HEK293 (cell line): ENCODE results near the gene RHOBTB3.

Source experiments
- CTCF ChIA-PET: fragments of 350-600 bp; formaldehyde crosslinking; extraction: SDS; loops from one replicate; lab custom pipeline; 2021; ENCODE audit warnings: antibody characterized with exemption; lab: Yijun Ruan, JAX
- POLR2A ChIA-PET: fragments of 300-600 bp; formaldehyde crosslinking; extraction: SDS; loops from one replicate; lab custom pipeline; 2020; ENCODE audit warnings: antibody characterized with exemption, inconsistent platforms; lab: Yijun Ruan, JAX
- H3K27ac ChIP-seq: fragments of 200-500 bp; sonication (Bioruptor generic); 2 replicates; pipeline ENCODE4 v1.5.1; 2014; ENCODE audit warnings: low read depth, low read length, control low read depth, inconsistent platforms; ENCODE audit errors: extremely low read depth
- H3K36me3 ChIP-seq, 2 experiments: fragments of 200-500 bp in 1 of 2; sonication (Bioruptor generic) in 1 of 2; 1 replicate in 1 of 2; 2 replicates in 1 of 2; pipeline ENCODE4 v1.5.1; 2014 to 2017; ENCODE audit warnings: inconsistent platforms in 2 of 2, low read length in 2 of 2; ENCODE audit not compliant: control insufficient read depth in 2 of 2, insufficient read depth in 1 of 2
- H3K4me1 ChIP-seq: fragments of 200-500 bp; sonication (Bioruptor generic); 2 replicates; pipeline ENCODE4 v1.5.1; 2014; ENCODE audit warnings: mild to moderate bottlenecking, low read length, inconsistent platforms; ENCODE audit not compliant: control insufficient read depth, insufficient read depth
- H3K4me3 ChIP-seq: 2 replicates; pipeline ENCODE4 v1.5.1; 2011; ENCODE audit warnings: low read depth, mild to moderate bottlenecking, control low read depth, low read length, moderate library complexity
- H3K9me3 ChIP-seq: fragments of 200-500 bp; sonication (Bioruptor generic); 2 replicates; pipeline ENCODE4 v1.5.1; 2014; ENCODE audit warnings: low read depth, low read length, inconsistent platforms; ENCODE audit not compliant: control insufficient read depth, insufficient read depth
- EGR2 ChIP-seq: fragments of 450-650 bp; formaldehyde crosslinking; IDR thresholded peaks from 2 replicates; pipeline ENCODE4 v1.5.1; 2016; ENCODE audit warnings: low read depth, missing biosample characterization, missing genetic modification characterization
- GLI4 ChIP-seq: fragments of 450-650 bp; formaldehyde crosslinking; IDR thresholded peaks from 2 replicates; pipeline ENCODE4 v1.5.1; 2016; ENCODE audit warnings: missing biosample characterization, missing genetic modification characterization
- HOXC10 ChIP-seq: sonication (generic); formaldehyde crosslinking; IDR thresholded peaks from 2 replicates; pipeline ENCODE4 v1.8.1; 2023; ENCODE audit warnings: mild to moderate bottlenecking, missing genetic modification reagents
- MYNN ChIP-seq: fragments of 450-650 bp; formaldehyde crosslinking; IDR thresholded peaks from 2 replicates; pipeline ENCODE4 v1.5.1; 2016; ENCODE audit warnings: missing biosample characterization, missing genetic modification characterization, borderline replicate concordance
- REPIN1 ChIP-seq: fragments of 450-650 bp; formaldehyde crosslinking; IDR thresholded peaks from 2 replicates; pipeline ENCODE4 v1.5.1; 2017; ENCODE audit warnings: missing biosample characterization, missing genetic modification characterization, low read depth
- SCRT1 ChIP-seq: fragments of 450-650 bp; formaldehyde crosslinking; IDR thresholded peaks from 2 replicates; pipeline ENCODE4 v1.5.1; 2016; ENCODE audit warnings: missing biosample characterization, missing genetic modification characterization, borderline replicate concordance
- TRIM28 ChIP-seq: IDR thresholded peaks from 2 replicates; pipeline ENCODE4 v1.6.1; 2011; ENCODE audit warnings: low read length, control low read depth, borderline replicate concordance
- ZBTB7A ChIP-seq: fragments of 450-650 bp; formaldehyde crosslinking; IDR thresholded peaks from 2 replicates; pipeline ENCODE4 v1.5.1; 2016; ENCODE audit warnings: low read depth, missing biosample characterization, missing genetic modification characterization
- ZFHX2 ChIP-seq: fragments of 450-650 bp; formaldehyde crosslinking; conservative IDR thresholded peaks from 2 replicates; pipeline ENCODE4 v1.5.1; 2016; ENCODE audit warnings: missing biosample characterization, missing genetic modification characterization
- ZNF140 ChIP-seq: fragments of 450-650 bp; formaldehyde crosslinking; IDR thresholded peaks from 2 replicates; pipeline ENCODE4 v1.5.1; 2016; ENCODE audit warnings: missing biosample characterization, missing genetic modification characterization
- ZNF16 ChIP-seq: fragments of 450-650 bp; formaldehyde crosslinking; IDR thresholded peaks from 2 replicates; pipeline ENCODE4 v1.5.1; 2016; ENCODE audit warnings: low read depth, missing biosample characterization, missing genetic modification characterization
- ZNF48 ChIP-seq: fragments of 450-650 bp; formaldehyde crosslinking; IDR thresholded peaks from 2 replicates; pipeline ENCODE4 v1.5.1; 2016; ENCODE audit warnings: missing biosample characterization, missing genetic modification characterization
- ZNF521 ChIP-seq: fragments of 450-650 bp; formaldehyde crosslinking; IDR thresholded peaks from 2 replicates; pipeline ENCODE4 v1.5.1; 2017; ENCODE audit warnings: missing biosample characterization, mild to moderate bottlenecking, missing genetic modification characterization
- ZNF530 ChIP-seq: fragments of 450-650 bp; formaldehyde crosslinking; IDR thresholded peaks from 2 replicates; pipeline ENCODE4 v1.5.1; 2016; ENCODE audit warnings: low read depth, missing biosample characterization, missing genetic modification characterization
- ZNF571 ChIP-seq: fragments of 450-650 bp; formaldehyde crosslinking; IDR thresholded peaks from 2 replicates; pipeline ENCODE4 v1.5.0; 2017; ENCODE audit warnings: missing biosample characterization, missing genetic modification characterization
- ZNF626 ChIP-seq: fragments of 450-650 bp; sonication (Bioruptor Pico); formaldehyde crosslinking; IDR thresholded peaks from 2 replicates; pipeline ENCODE4 v1.5.1; 2018; ENCODE audit warnings: missing biosample characterization, missing genetic modification characterization, inconsistent platforms
- ZNF837 ChIP-seq: fragments of 450-650 bp; formaldehyde crosslinking; IDR thresholded peaks from 2 replicates; pipeline ENCODE4 v1.5.1; 2016; ENCODE audit warnings: missing biosample characterization, missing genetic modification characterization
- TF ChIP-seq, protein P1 (sequence below): fragments of 450-650 bp; formaldehyde crosslinking; IDR thresholded peaks from 2 replicates; pipeline ENCODE4 v1.5.1; 2016; ENCODE audit warnings: missing biosample characterization, missing genetic modification characterization
- TF ChIP-seq, protein P2 (sequence below): fragments of 450-650 bp; formaldehyde crosslinking; IDR thresholded peaks from 2 replicates; pipeline ENCODE4 v1.5.1; 2016; ENCODE audit warnings: missing biosample characterization, missing genetic modification characterization
- TF ChIP-seq, protein P3 (sequence below): fragments of 450-650 bp; IDR thresholded peaks from 2 replicates; pipeline ENCODE4 v1.5.1; 2018; ENCODE audit warnings: missing biosample characterization, mild to moderate bottlenecking, missing genetic modification characterization
- TF ChIP-seq, protein P4 (sequence below): fragments of 450-650 bp; formaldehyde crosslinking; IDR thresholded peaks from 2 replicates; pipeline ENCODE4 v1.5.1; 2017; ENCODE audit warnings: missing biosample characterization, missing genetic modification characterization
- TF ChIP-seq, protein P5 (sequence below): fragments of 450-650 bp; formaldehyde crosslinking; IDR thresholded peaks from 2 replicates; pipeline ENCODE4 v1.5.1; 2016; ENCODE audit warnings: missing biosample characterization, missing genetic modification characterization

RHOBTB3 gene

DNA sequence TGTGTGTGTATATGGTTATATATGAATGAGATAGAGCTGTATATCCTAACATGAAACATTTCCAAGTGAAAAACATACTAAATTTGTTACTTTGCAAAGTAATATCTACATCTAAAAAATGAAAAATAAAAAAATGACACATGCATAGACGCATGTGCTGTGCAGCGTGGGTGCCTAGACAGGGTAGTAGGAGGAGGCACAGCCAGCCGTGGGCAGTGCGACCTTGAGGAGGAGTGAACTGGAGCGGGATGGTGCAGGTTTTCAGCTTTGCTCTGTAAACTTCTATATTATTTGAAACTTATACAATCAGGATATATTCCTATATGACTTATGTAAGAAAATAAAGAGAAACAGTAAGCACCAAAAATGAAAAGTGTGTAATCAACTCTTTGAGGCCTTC lies 106.4 kb downstream of the RHOBTB3 start:
- Histone ChIP-seq H3K36me3 (no peaks in the 10 kb centered on the region; a peak in 1 of 3 replicates), H3K27ac (no peak overlapping the region), H3K4me1 (peaks cover 7% of the 10 kb centered on the region), H3K9me3 (no peaks in the 10 kb centered on the region), H3K4me3 (no peak overlapping the region)
- ChIA-PET POLR2A (no interaction called here), CTCF (interaction anchor here (1.3 to 3.6 kb wide), 5 partner anchors 10 to 192 kb away, joined by 3 to 22 read pairs (median 5); partner anchors contain the start of gene GLRX)
- TF ChIP-seq, protein P1, sequence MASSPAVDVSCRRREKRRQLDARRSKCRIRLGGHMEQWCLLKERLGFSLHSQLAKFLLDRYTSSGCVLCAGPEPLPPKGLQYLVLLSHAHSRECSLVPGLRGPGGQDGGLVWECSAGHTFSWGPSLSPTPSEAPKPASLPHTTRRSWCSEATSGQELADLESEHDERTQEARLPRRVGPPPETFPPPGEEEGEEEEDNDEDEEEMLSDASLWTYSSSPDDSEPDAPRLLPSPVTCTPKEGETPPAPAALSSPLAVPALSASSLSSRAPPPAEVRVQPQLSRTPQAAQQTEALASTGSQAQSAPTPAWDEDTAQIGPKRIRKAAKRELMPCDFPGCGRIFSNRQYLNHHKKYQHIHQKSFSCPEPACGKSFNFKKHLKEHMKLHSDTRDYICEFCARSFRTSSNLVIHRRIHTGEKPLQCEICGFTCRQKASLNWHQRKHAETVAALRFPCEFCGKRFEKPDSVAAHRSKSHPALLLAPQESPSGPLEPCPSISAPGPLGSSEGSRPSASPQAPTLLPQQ (tag by site-specific recombination) = no peak
- TF ChIP-seq ZNF626 (no peak), ZBTB7A (tag by site-specific recombination) (no peak), EGR2 (tag by site-specific recombination) (peak; percentile 63), ZNF837 (tag by site-specific recombination) (no peak), HOXC10 (CRISPR knock-in tag) (no peak), REPIN1 (tag by site-specific recombination) (no peak), ZFHX2 (tag by site-specific recombination) (peak; percentile 61), ZNF48 (tag by site-specific recombination) (no peak)
- TF ChIP-seq, protein P2, sequence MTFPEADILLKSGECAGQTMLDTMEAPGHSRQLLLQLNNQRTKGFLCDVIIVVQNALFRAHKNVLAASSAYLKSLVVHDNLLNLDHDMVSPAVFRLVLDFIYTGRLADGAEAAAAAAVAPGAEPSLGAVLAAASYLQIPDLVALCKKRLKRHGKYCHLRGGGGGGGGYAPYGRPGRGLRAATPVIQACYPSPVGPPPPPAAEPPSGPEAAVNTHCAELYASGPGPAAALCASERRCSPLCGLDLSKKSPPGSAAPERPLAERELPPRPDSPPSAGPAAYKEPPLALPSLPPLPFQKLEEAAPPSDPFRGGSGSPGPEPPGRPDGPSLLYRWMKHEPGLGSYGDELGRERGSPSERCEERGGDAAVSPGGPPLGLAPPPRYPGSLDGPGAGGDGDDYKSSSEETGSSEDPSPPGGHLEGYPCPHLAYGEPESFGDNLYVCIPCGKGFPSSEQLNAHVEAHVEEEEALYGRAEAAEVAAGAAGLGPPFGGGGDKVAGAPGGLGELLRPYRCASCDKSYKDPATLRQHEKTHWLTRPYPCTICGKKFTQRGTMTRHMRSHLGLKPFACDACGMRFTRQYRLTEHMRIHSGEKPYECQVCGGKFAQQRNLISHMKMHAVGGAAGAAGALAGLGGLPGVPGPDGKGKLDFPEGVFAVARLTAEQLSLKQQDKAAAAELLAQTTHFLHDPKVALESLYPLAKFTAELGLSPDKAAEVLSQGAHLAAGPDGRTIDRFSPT (tag by site-specific recombination) = no peak
- TF ChIP-seq, protein P3, sequence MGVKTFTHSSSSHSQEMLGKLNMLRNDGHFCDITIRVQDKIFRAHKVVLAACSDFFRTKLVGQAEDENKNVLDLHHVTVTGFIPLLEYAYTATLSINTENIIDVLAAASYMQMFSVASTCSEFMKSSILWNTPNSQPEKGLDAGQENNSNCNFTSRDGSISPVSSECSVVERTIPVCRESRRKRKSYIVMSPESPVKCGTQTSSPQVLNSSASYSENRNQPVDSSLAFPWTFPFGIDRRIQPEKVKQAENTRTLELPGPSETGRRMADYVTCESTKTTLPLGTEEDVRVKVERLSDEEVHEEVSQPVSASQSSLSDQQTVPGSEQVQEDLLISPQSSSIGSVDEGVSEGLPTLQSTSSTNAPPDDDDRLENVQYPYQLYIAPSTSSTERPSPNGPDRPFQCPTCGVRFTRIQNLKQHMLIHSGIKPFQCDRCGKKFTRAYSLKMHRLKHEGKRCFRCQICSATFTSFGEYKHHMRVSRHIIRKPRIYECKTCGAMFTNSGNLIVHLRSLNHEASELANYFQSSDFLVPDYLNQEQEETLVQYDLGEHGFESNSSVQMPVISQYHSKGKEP = no peak

DNA sequence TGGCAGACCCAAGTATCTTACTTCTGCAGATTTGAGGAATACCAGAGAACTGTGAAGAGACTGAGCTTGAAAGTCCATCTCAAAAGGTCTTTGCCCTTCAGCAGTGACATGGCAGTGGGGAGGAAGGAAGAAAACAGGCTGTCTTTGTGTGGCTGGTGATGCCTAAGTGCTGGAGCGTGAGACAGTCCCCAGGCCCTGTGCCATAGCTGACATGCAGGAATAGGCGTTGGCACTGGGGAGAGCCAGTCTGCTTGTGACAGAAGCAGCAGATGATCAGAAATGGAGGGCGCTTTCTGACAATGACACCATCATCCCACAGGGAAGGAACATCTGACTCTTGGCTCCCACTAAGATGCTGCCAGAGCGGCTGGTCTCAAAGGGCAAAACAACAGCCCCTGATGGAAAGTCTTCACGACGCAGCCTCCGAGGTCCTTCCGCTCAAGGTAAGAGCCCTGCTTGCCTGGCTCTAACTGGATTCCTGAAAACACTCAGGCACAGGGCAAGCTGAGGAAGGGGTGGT lies 106.9 kb downstream of the RHOBTB3 start:
- peaks cover 7% of the 10 kb centered on the region for H3K4me1 ChIP-seq
- POLR2A ChIA-PET = no interaction called here

DNA sequence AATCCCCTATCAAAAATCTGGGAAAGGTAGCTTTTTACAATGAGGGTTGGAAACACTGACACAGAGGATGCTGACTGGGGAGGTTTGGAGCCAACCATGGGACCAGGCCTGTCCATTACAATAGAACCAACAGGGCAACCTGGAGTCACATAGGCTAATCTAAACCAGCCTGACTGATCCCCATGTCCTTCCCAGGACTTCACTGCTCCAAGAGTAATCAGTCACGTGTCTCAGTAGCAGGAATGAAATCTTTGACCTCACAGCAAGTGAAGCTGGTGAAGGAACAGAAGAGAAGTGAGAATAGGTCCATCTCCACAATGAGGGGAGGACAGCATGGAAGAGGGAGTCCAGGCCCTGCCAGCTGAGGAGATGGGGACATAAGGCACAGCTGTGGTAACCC lies 107.4 kb downstream of the RHOBTB3 start:
- TF ChIP-seq, protein P4, sequence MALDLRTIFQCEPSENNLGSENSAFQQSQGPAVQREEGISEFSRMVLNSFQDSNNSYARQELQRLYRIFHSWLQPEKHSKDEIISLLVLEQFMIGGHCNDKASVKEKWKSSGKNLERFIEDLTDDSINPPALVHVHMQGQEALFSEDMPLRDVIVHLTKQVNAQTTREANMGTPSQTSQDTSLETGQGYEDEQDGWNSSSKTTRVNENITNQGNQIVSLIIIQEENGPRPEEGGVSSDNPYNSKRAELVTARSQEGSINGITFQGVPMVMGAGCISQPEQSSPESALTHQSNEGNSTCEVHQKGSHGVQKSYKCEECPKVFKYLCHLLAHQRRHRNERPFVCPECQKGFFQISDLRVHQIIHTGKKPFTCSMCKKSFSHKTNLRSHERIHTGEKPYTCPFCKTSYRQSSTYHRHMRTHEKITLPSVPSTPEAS (tag by site-specific recombination) = no peak
- TF ChIP-seq ZNF571 (tag by site-specific recombination) = no peak
- TF ChIP-seq GLI4 (tag by site-specific recombination) = no peak
- no peak for TF ChIP-seq MYNN (tag by site-specific recombination)
- TF ChIP-seq, protein P3 = no peak
- TF ChIP-seq ZNF521 = no peak
- no peak for TF ChIP-seq SCRT1 (tag by site-specific recombination)
- no peak for TF ChIP-seq ZNF530 (tag by site-specific recombination)
- TF ChIP-seq HOXC10 (CRISPR knock-in tag) = no peak
- TF ChIP-seq, all 188 proteins: peak for 0
- Histone ChIP-seq H3K4me1 (peaks cover 7% of the 10 kb centered on the region), H3K36me3 (no peaks in the 10 kb centered on the region; a peak in 1 of 3 replicates), H3K4me3 (no peak overlapping the region), H3K27ac (no peak overlapping the region), H3K9me3 (no peaks in the 10 kb centered on the region)
- POLR2A ChIA-PET = no interaction called here
- CTCF ChIA-PET = interaction anchor here (1.2 to 3.6 kb wide), 6 partner anchors 9 to 193 kb away, joined by 3 to 22 read pairs (median 6); partner anchors contain the start of gene GLRX

More for the DNA sequence above, 106.9 kb downstream of the RHOBTB3 start:
- TF ChIP-seq ZNF16 (tag by site-specific recombination) (no peak), TRIM28 (no peak), ZNF140 (no peak)
- TF ChIP-seq, protein P5, sequence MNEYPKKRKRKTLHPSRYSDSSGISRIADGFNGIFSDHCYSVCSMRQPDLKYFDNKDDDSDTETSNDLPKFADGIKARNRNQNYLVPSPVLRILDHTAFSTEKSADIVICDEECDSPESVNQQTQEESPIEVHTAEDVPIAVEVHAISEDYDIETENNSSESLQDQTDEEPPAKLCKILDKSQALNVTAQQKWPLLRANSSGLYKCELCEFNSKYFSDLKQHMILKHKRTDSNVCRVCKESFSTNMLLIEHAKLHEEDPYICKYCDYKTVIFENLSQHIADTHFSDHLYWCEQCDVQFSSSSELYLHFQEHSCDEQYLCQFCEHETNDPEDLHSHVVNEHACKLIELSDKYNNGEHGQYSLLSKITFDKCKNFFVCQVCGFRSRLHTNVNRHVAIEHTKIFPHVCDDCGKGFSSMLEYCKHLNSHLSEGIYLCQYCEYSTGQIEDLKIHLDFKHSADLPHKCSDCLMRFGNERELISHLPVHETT = no peak
- Histone ChIP-seq H3K27ac (no peak overlapping the region), H3K4me3 (no peak overlapping the region), H3K9me3 (no peaks in the 10 kb centered on the region), H3K36me3 (no peaks in the 10 kb centered on the region; a peak in 1 of 3 replicates)
- CTCF ChIA-PET = interaction anchor here (1.2 to 3.6 kb wide), 6 partner anchors 10 to 193 kb away, joined by 3 to 22 read pairs (median 6); partner anchors contain the start of gene GLRX
